ENCODE results near the gene SYNGR4.
"Not testable (repeated sequence)": the region's sequence is repeated elsewhere in the genome, so short reads cannot be mapped to it uniquely, and the experiment has no call there.

Gene SYNGR4

GRCh38 chr19:48371771-48372170 is 7.6 kb downstream of the SYNGR4 start:
- DNase-seq, result not testable (repeated sequence)

GRCh38 chr19:48372904-48373303 is 8.7 kb downstream of the SYNGR4 start:
- peak; percentile 91 for DNase-seq

- DNase-seq, result no peak
Measured at GRCh38 chr19:48373567-48373966, 9.4 kb downstream of the SYNGR4 start.

GRCh38 chr19:48378194-48378570 is 14.0 kb downstream of the SYNGR4 start:
- no peak for DNase-seq

- no peak for DNase-seq
Measured at GRCh38 chr19:48379058-48379457, 14.9 kb downstream of the SYNGR4 start.

GRCh38 chr19:48381178-48381950 is 17.2 kb downstream of the SYNGR4 start:
- DNase-seq, result no peak

- no peak for DNase-seq
Measured at GRCh38 chr19:48382286-48382685, 18.1 kb downstream of the SYNGR4 start.

GRCh38 chr19:48385461-48386087 is 21.4 kb downstream of the SYNGR4 start:
- no peak for DNase-seq

GRCh38 chr19:48386981-48387380 is 22.8 kb downstream of the SYNGR4 start:
- DNase-seq, result no peak

GRCh38 chr19:48390188-48391099 is 26.3 kb downstream of the SYNGR4 start:
- no peak for DNase-seq

GRCh38 chr19:48391100-48392005 is 27.2 kb downstream of the SYNGR4 start, which contains the start of gene KDELR1:
Gene KDELR1 (minus strand): TSS chr19:48391551. CDS start chr19:48391358, 193 bp downstream.
- no peak for DNase-seq

- DNase-seq, result not testable (repeated sequence)
Measured at GRCh38 chr19:48392006-48392344, 27.8 kb downstream of the SYNGR4 start.

GRCh38 chr19:48392860-48393558 is 28.8 kb downstream of the SYNGR4 start:
- DNase-seq, result no peak

- no peak for DNase-seq
Measured at GRCh38 chr19:48393559-48394330, 29.6 kb downstream of the SYNGR4 start, which contains the start of gene GRIN2D. Gene GRIN2D (plus strand): TSS chr19:48393668. CDS start chr19:48398393, 4,725 bp downstream.

- DNase-seq, result no peak
Measured at GRCh38 chr19:48394331-48395169, 30.4 kb downstream of the SYNGR4 start.

- DNase-seq, result no peak
Measured at GRCh38 chr19:48395170-48395455, 30.9 kb downstream of the SYNGR4 start.

GRCh38 chr19:48395499-48395898 is 31.3 kb downstream of the SYNGR4 start:
- DNase-seq, result no peak

- no peak for DNase-seq
Measured at GRCh38 chr19:48396016-48396823, 32.1 kb downstream of the SYNGR4 start.

- no peak for DNase-seq
Measured at GRCh38 chr19:48396824-48397176, 32.6 kb downstream of the SYNGR4 start.
